ENCODE measurements around the gene DGKB. TPM values are rescaled to one million over a fixed set of nuclear protein-coding genes. Genes with fewer than 3 reads are reported as not detected.
A peak's percentile ranks its signal among the peaks of the same experiment; 100 is the strongest.

The DGKB gene
- polyA plus RNA-seq, 1 of the 3 experiments (the other 2 are of a cell fraction): 2.1 TPM

- TF ChIP-seq ZBTB33 (IDR thresholded peaks at IDR 0.05; ENCODE audit: borderline replicate concordance, low read depth) (no peak), FOXM1 (IDR thresholded peaks at IDR 0.05; ENCODE audit: low read depth) (no peak), MEF2A (IDR thresholded peaks at IDR 0.05; ENCODE audit: borderline replicate concordance, low read depth) (peak; percentile 89), TAF1 (IDR thresholded peaks at IDR 0.05; ENCODE audit: borderline replicate concordance, low read depth, low read length) (no peak), RAD21 (IDR thresholded peaks at IDR 0.05; ENCODE audit: low read length) (no peak)
- TF ChIP-seq, protein P1, sequence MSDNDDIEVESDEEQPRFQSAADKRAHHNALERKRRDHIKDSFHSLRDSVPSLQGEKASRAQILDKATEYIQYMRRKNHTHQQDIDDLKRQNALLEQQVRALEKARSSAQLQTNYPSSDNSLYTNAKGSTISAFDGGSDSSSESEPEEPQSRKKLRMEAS (IDR thresholded peaks at IDR 0.05; ENCODE audit: low read depth): peak; percentile 47; the same call in 1 of the 2 replicates
- TF ChIP-seq, protein P2, sequence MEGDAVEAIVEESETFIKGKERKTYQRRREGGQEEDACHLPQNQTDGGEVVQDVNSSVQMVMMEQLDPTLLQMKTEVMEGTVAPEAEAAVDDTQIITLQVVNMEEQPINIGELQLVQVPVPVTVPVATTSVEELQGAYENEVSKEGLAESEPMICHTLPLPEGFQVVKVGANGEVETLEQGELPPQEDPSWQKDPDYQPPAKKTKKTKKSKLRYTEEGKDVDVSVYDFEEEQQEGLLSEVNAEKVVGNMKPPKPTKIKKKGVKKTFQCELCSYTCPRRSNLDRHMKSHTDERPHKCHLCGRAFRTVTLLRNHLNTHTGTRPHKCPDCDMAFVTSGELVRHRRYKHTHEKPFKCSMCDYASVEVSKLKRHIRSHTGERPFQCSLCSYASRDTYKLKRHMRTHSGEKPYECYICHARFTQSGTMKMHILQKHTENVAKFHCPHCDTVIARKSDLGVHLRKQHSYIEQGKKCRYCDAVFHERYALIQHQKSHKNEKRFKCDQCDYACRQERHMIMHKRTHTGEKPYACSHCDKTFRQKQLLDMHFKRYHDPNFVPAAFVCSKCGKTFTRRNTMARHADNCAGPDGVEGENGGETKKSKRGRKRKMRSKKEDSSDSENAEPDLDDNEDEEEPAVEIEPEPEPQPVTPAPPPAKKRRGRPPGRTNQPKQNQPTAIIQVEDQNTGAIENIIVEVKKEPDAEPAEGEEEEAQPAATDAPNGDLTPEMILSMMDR (IDR thresholded peaks at IDR 0.05): no peak
Measured at GRCh38 chr7:14761510-14762296, 140.8 kb downstream of the DGKB start (continued).

DNA sequence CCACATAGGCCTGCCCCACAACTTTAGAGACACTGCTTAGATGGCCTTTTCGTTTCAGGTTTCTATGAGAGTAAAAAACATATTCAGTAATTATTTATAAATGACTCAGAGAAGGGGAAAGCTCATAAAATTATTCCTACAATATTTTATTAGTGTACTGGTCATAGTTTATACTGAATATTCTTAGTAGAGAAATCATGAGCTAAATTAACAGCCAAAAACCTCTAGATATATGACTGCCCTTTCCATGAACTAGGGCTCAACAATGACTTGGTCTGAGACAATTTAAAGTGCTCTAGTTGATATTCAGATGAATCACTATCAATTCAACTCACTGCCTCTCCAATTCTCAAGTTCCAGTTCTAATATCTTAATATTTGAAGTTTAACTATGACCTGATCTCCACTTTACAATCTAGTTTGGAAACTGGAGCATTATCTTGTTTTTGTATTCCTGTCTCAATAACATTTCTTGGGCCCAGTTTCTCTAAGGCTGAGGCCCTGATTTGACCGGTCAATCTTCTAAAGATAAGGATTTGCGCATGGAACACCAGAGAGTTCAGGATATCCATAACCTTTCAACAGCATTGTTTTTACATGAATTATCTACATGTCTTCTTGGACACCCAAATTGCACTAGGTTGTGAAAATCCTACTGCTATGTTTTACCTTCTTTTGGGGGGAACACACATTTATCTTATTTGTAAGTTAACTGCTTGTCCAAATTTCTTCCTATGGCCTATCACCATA, 141.6 kb downstream of the DGKB start:
- Histone ChIP-seq H3K9me3 (no peaks in the 10 kb centered on the region), H3K27ac (ENCODE audit: low read depth in 2 of 2, low read length in 1 of 2) (peak overlapping the region; percentile 77 to 82), H3K36me3 (replicated peaks in 1 of 2; ENCODE audit: control insufficient read depth in 1 of 2, insufficient read depth in 2 of 2, low read length in 1 of 2) (no peaks in the 10 kb centered on the region), H3K79me2 (ENCODE audit: insufficient read depth) (no peaks in the 10 kb centered on the region), H3K27me3 (ENCODE audit: insufficient read depth) (no peaks in the 10 kb centered on the region), H3K4me1 (ENCODE audit: control insufficient read depth in 1 of 2, insufficient read depth in 2 of 2, low read depth in 1 of 2, low read length in 1 of 2) (peaks cover 15 to 27% of the 10 kb centered on the region in 2 experiments), H4K20me1 (ENCODE audit: insufficient read depth) (no peaks in the 10 kb centered on the region), H3K9ac (peak overlapping the region; percentile 1; the same call in 1 of the 2 replicates), H3K4me2 (peak overlapping the region; percentile 64), H3K4me3 (ENCODE audit: low read depth in 2 of 2, low read length in 1 of 2) (no peak overlapping the region; a peak in 1 of 4 replicates), H2AFZ (ENCODE audit: low read depth) (peak overlapping the region; percentile 66; the same call in 1 of the 2 replicates), H3K9me2 (no peaks in the 10 kb centered on the region), H3F3A (replicated peaks; ENCODE audit: insufficient read depth) (peaks cover 35% of the 10 kb centered on the region)
- TF ChIP-seq NRF1 (IDR thresholded peaks at IDR 0.05; ENCODE audit: low read depth, low read length): no peak
- TF ChIP-seq, protein P3, sequence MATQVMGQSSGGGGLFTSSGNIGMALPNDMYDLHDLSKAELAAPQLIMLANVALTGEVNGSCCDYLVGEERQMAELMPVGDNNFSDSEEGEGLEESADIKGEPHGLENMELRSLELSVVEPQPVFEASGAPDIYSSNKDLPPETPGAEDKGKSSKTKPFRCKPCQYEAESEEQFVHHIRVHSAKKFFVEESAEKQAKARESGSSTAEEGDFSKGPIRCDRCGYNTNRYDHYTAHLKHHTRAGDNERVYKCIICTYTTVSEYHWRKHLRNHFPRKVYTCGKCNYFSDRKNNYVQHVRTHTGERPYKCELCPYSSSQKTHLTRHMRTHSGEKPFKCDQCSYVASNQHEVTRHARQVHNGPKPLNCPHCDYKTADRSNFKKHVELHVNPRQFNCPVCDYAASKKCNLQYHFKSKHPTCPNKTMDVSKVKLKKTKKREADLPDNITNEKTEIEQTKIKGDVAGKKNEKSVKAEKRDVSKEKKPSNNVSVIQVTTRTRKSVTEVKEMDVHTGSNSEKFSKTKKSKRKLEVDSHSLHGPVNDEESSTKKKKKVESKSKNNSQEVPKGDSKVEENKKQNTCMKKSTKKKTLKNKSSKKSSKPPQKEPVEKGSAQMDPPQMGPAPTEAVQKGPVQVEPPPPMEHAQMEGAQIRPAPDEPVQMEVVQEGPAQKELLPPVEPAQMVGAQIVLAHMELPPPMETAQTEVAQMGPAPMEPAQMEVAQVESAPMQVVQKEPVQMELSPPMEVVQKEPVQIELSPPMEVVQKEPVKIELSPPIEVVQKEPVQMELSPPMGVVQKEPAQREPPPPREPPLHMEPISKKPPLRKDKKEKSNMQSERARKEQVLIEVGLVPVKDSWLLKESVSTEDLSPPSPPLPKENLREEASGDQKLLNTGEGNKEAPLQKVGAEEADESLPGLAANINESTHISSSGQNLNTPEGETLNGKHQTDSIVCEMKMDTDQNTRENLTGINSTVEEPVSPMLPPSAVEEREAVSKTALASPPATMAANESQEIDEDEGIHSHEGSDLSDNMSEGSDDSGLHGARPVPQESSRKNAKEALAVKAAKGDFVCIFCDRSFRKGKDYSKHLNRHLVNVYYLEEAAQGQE (IDR thresholded peaks at IDR 0.05; ENCODE audit: low read depth, low read length): no peak
- no peak for TF ChIP-seq TEAD4 (IDR thresholded peaks at IDR 0.05; ENCODE audit: borderline replicate concordance, insufficient read depth)
- TF ChIP-seq GATA2 (CRISPR knock-in tag; IDR thresholded peaks at IDR 0.05): no peak
- no peak for TF ChIP-seq POLR2AphosphoS5 (IDR thresholded peaks at IDR 0.05; ENCODE audit: low read depth, low read length)
- ChIA-PET CTCF (interaction anchor here (0.7 to 1.4 kb wide), 4 partner anchors 14 to 960 kb away, joined by 3 to 4 read pairs (median 3); no protein-coding TSS in a partner anchor), POLR2A (interaction anchor here (1.2 kb wide), 1 partner anchor 142 kb away, joined by 5 read pairs; the partner anchor contains the start of gene DGKB)
- DNase-seq: no peak
- WGBS (ENCODE audit: low lambda C conversion rate): 93% methylated on average over 3 of the region's 3 CpGs

Data from SK-N-SH (cell line).